Measurements from ENCODE around the gene SOS1. TPM values are rescaled to one million over a fixed set of nuclear protein-coding genes. Genes with fewer than 3 reads are reported as not detected.

Gene SOS1
- total and polyA plus RNA-seq, 2 donors (not counting 3 experiments of a cell fraction or from before 2014, with no cell fraction given) = 22.2 to 32.5 TPM

- no peaks in the 10 kb centered on the region for H3K4me1 ChIP-seq (ENCODE audit: control insufficient read depth, extremely low read depth, insufficient read depth, low read length)
- TF ChIP-seq EZH2 (IDR thresholded peaks at IDR 0.05; ENCODE audit: borderline replicate concordance, low read depth, low read length, severe bottlenecking) (no peak), MAX (IDR thresholded peaks at IDR 0.05; ENCODE audit: insufficient read depth, insufficient read length) (no peak), MYC (IDR thresholded peaks at IDR 0.05; ENCODE audit: low read depth, low read length) (no peak), CTCF (IDR thresholded peaks at IDR 0.05; ENCODE audit: extremely low read depth in 1 of 2, insufficient read depth in 1 of 2, low read depth in 1 of 2, low read length in 2 of 2) (no peak), JUN (IDR thresholded peaks at IDR 0.05; ENCODE audit: borderline replicate concordance, insufficient read depth, insufficient read length, low read depth) (no peak), POLR2A (IDR thresholded peaks at IDR 0.05; ENCODE audit: low read depth, low read length) (no peak), GATA2 (IDR thresholded peaks at IDR 0.05; ENCODE audit: insufficient read depth, insufficient read length, low read depth, low read length) (no peak), FOS (IDR thresholded peaks at IDR 0.05; ENCODE audit: borderline replicate concordance, insufficient read depth, low read length) (no peak)
- DNase-seq (ENCODE audit: low read depth, low spot score) (no peak), FAIRE-seq (no peak)
- no peak overlapping the region for H3K4me2 ChIP-seq (ENCODE audit: insufficient read depth, low read length)
- BruUV-seq (replicated peaks) = no TSS peak
- no peak overlapping the region for H3K27ac ChIP-seq (ENCODE audit: insufficient read depth, low read depth, low read length)
- POLR2A ChIA-PET = no interaction called here
- H4K20me1 ChIP-seq (replicated peaks; ENCODE audit: control insufficient read depth, extremely low read depth, insufficient read depth, low read length) = no peaks in the 10 kb centered on the region
- no peaks in the 10 kb centered on the region for H3K9me1 ChIP-seq (replicated peaks; ENCODE audit: control insufficient read depth, extremely low read depth, insufficient read depth, low read length)
- no peak overlapping the region for H2AFZ ChIP-seq (ENCODE audit: low read depth, low read length)
- intact Hi-C loops (cut with micrococcal nuclease) = no loop called here
- H3K36me3 ChIP-seq (ENCODE audit: control insufficient read depth in 2 of 2, extremely low read depth in 1 of 2, insufficient read depth in 2 of 2, low read length in 2 of 2) = no peaks in the 10 kb centered on the region
- no peaks in the 10 kb centered on the region for H3K79me2 ChIP-seq (ENCODE audit: control insufficient read depth, insufficient read depth, low read length)
- H3K4me3 ChIP-seq (replicated peaks in 1 of 3; ENCODE audit: insufficient read depth in 1 of 3, low read depth in 1 of 3, low read length in 3 of 3) = no peak overlapping the region
- CTCF ChIA-PET = no interaction called here
- H3K9ac ChIP-seq (replicated peaks; ENCODE audit: extremely low read depth, insufficient read depth, low read length) = no peak overlapping the region
- dilution Hi-C loops (cut with MboI; ENCODE audit: extremely low pct_ligation_motif_present, low sequenced_read_pairs) = no loop called here
- peaks cover 0 to 3% of the 10 kb centered on the region in 2 experiments for H3K27me3 ChIP-seq (ENCODE audit: control insufficient read depth in 2 of 2, insufficient read depth in 2 of 2, low read length in 2 of 2)
- H3K9me3 ChIP-seq (replicated peaks; ENCODE audit: control insufficient read depth, insufficient read depth, low read length) = no peaks in the 10 kb centered on the region
Measured at GRCh38 chr2:39144416-39144815, 23.6 kb upstream of the SOS1 start.
